Measurements from ENCODE around the gene MAMDC2.
"Not testable (repeated sequence)": the region's sequence is repeated elsewhere in the genome, so short reads cannot be mapped to it uniquely, and the experiment has no call there.

MAMDC2 gene

DNA sequence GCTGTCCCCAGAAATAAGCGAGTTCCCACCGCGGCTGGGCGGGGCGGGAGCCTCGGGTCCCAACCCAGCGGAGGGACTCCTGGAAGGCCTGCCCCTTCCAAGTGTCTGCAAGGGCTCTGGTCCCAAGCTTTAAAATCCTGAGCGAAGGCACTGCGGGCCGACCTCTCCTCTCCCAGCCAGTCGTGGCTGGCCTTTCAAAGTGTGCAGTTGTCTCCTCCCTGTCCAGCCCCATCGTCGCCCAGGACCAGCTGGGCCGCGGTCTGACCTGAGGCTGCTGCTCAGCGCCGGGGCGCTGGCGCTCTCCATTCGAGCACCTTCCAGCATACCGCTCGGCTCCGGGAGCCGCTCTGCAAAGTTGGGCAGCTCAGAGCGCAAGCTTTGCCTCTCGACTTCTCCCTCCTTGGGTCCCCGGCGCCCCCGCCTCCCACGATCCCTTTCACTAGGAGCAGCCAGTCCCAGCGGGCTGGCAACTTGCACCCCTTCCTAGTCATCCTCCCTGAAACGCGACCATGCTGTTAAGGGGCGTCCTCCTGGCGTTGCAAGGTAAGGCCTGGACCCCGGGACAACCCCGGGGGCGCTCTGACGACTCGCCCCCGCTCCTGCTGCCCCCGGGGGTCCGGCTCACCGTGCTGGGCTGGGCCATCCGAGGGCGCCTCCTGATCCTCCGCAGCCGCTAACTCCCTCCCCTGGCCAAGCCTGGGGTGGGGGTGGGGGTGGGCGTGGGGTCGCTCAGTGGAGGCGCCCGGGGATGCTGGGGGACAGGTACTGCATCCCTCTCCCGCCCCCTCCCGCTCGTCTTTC, at the start of gene MAMDC2:
TSS of gene MAMDC2 (plus strand) at position 160 of the 801 bp plus-strand sequence. CDS start at position 510, 350 bp downstream.
- DNase-seq, result no peak

DNA sequence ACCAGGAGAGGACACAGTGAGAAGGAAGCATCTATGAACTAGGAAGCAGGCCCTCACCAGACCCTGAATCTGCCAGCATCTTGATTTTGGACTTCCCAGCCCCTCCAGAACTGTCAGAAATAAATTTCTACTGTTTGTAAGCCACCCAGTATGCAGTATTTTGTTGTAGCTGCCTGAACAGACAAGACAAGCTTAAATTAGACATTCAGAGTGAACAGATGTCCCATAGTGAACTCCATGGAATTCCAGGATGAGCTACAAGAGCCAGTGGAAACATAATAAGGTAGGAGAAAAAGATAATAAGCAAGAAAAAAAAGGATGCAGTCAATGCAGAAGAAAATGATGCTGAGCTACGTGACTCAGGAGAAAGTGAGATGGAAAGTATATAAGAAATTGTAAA, 47.8 kb upstream of the MAMDC2 start:
- DNase-seq, result no peak

DNA sequence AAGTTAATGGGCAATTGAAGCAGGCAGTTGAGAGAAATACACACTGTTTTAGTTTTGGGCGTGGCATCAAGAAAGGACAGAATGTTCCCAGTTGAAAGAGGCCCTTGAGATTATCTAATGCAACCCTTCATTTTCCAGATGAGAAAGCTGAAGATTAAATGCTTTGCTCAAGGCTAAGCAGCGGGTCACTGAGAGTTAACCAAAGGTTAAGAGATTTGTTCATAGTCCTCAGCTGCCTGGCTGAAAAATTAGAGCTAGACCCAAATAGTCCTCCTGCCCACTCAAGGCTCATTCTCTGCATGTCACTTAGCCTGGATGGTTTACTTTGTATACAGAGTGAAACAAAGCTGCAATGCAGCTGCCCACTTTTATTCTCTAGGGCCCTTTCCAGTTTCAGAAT, 46.7 kb upstream of the MAMDC2 start:
- DNase-seq, result no peak

DNA sequence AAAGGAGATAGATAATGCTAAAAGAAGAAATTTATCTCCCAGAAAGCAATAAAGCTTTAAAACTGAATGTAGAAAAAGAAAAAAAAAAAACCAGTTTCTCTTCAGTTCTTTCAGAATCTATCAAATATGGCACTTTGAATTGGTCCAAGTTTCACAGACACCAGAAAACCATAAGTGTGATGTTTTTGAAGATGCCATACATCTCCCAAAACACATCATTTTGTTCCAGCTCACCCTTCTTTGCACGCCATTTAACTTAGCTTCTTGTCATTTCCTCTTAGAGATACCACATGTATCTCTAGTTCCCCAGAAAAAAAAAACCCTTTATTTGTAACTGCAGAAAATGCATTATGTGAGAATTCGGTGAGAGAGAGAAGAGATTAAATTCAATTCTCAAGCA, 46.1 kb upstream of the MAMDC2 start:
- DNase-seq, result no peak

- DNase-seq, result no peak
Measured at GRCh38 chr9:69999315-69999714, 44.3 kb upstream of the MAMDC2 start.

- no peak for DNase-seq
Measured at GRCh38 chr9:70000469-70000868, 43.2 kb upstream of the MAMDC2 start.

- DNase-seq, result no peak
Measured at GRCh38 chr9:70003901-70004714, 39.5 kb upstream of the MAMDC2 start.

- DNase-seq, result no peak
Measured at GRCh38 chr9:70006306-70006705, 37.3 kb upstream of the MAMDC2 start.

DNA sequence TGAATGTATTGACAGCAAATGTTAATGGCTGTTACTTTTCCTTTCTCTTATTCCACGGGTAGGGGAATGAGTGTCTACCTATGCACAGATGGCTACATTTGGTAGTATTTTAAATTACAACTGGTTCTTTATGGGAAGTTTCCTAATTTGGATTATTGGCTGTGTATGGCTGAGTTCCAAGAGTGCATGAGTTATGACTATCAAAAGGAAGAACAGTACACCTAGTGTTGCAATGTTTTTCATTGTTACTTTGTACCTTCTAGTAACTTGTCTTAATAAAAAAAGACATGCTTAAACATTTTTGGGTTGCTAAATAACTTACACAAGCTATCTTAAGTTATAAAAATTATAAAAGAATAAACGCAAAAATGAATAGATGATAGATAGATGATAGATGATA, 35.8 kb upstream of the MAMDC2 start:
- DNase-seq, result no peak

GRCh38 chr9:70010015-70010414, 33.6 kb upstream of the MAMDC2 start:
- DNase-seq, result no peak

- no peak for DNase-seq
Measured at GRCh38 chr9:70011366-70011765, 32.3 kb upstream of the MAMDC2 start.

DNA sequence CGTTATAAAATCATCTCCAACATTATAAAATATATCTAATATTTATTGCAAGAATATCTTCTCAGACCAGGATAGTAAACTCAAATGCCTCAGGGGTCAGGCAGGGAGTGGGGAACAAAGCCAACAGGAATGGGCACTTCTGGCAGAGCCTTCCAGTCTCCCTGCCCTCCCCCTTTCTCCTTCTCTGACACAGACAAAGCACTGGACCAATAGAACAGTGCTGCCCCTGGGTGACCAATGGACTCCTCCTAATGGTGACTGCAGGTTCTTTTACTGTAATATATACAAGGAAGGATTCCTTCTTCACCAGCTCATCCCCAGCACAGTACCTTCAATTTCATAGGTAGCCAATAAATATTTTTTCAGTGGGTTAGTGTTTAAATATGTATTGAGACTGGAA, 31.1 kb upstream of the MAMDC2 start:
- no peak for DNase-seq

GRCh38 chr9:70013598-70014196, 30.0 kb upstream of the MAMDC2 start:
- no peak for DNase-seq

DNA sequence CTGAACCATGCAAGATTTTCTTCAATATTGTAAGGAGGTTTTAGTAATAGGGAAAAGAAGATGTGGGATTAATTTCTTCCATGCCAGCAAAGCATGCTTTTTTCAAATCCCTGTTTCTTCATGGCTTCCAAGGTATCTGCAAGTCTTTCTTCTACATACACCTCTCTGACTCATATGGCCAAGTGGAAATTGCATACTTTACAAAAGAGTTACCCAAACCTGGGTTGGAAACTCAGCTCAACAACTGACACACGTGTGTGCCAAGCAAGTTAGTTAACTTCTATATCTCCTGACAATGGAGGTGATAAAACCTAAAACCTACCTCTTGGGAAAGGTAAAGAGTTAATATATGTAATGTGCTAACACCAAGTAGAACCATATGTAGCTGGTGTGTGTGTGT, 28.5 kb upstream of the MAMDC2 start:
- DNase-seq, result no peak

GRCh38 chr9:70020217-70020616, 23.4 kb upstream of the MAMDC2 start:
- no peak for DNase-seq

- no peak for DNase-seq
Measured at GRCh38 chr9:70020991-70021571, 22.6 kb upstream of the MAMDC2 start.

DNA sequence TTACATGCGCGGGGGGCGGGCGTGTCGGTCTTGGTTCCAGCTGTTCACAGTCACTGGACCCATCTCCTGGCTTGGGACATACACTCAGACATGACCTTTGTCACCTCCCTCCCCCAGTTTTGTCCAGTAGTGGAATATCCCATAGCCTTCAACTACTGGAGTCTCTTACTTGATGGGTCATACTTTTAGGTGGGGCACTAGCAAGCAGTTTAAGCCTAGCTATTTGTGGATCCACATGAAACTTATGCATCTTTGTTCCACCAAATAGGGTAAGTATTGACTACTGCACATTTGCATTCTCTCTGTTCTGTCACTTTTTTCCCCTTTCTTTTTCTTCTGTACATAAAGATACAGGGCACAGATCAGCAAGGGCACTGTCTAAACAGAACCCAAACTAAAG, 15.4 kb upstream of the MAMDC2 start:
- no peak for DNase-seq

- no peak for DNase-seq
Measured at GRCh38 chr9:70030156-70030555, 13.5 kb upstream of the MAMDC2 start.

DNA sequence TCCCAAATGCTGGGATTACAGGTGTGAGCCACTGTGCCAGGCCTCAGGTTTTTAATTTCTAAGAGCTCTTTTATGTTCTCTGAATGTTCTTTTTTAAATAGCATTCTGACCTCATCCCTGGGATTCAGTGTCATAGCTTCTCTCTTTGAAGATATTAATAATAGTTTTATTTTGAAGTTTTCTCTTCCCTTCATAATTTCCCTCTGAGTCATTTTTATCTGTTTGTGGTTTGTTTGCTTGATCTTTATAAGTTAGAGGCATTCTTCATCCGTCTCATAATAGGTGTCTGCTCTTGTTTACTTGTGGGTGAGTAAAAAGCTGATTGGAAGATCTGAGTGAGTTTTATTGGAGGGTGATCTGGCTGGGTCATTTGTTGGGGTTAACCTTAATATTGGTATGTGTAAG, 12.5 kb upstream of the MAMDC2 start:
- DNase-seq, result no peak

GRCh38 chr9:70034271-70034711, 9.4 kb upstream of the MAMDC2 start:
- DNase-seq, result no peak

DNA sequence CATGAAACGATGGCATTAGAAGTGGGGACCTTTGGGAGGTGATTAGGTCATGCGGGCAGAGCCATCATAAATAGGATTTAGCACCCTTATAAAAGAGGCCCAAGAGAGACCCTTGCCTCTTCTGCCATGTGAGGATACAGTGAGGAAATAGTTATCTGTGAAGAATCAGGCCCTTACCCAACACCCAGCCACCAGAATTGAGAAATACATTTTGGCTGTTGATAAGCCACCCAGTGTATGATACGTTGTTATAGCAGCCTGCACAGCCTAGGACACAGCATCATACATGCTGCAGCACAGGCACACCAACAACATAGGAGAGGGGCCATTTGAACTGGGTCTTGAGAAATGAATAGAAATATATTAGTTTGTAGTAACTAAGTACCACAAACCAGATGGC, 8.0 kb upstream of the MAMDC2 start:
- no peak for DNase-seq

DNA sequence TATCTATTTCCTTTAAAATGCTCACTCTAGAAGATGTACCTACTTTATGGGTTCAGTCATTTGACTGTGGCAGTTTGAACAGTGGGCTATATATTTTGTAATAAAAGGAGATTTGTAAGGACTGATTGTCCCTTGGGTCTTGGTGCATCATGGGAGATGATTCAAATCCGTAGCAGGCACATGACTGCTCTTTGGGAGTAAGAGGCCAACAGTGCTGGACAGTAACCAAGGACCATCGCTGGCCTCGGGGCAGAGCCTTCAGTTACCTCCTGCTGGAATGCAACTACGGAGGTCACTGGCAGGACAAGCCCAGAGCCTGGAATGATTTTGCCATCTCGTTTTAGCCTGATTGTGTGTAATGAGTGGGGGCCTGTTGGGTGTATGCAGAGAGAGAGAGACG, 7.0 kb upstream of the MAMDC2 start:
- DNase-seq, result no peak

- not testable (repeated sequence) for DNase-seq
Measured at GRCh38 chr9:70038171-70038621, 5.5 kb upstream of the MAMDC2 start.
